ENCODE measurements around the gene EEPD1.

EEPD1 gene

GRCh38 chr7:36346260-36346831 lies 193.3 kb downstream of the EEPD1 start:
- FAIRE-seq = no peak

DNA sequence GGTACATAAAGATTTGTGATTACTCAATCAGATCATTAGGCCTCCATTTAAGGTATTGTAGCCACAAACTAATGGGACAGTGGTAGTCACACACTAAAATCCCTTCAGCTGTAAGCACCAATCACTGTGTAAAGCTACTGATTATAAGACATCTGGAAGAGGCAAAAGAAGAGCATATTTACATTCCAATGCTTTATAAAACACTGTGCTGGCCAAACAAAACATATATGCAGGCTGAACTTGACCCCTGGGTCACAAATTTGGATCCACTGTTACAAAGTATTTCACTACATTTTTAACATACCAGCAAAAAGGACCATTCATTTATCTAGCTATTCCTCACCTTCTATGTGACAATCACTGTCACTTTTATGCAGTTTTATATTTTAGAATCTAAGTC lies 195.2 kb downstream of the EEPD1 start:
- no peak for FAIRE-seq

- no peak for FAIRE-seq
Observed at GRCh38 chr7:36348771-36349170, 195.7 kb downstream of the EEPD1 start.

DNA sequence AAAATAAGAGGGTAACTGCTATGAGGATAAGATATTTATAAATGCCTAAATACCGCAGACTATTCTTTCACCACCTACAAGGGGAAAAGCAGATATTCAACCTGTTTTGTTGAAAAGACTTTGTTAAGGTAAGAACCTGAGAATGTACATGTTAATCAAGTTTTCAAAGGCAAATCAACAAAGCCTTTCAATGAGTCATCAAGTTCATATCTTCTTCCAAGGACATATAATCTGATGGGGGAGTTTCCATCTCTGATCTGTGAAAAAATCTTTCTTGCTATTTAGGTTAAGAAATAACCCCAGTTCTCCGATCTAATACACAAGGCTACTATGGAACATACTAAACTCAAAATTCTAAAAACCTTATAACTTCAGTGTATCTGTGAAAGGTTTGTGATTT lies 196.6 kb downstream of the EEPD1 start:
- peak; percentile 30 for FAIRE-seq

All from islet of Langerhans (tissue), 1 donor.